ENCODE data around the gene GCDH.

The GCDH gene

DNA sequence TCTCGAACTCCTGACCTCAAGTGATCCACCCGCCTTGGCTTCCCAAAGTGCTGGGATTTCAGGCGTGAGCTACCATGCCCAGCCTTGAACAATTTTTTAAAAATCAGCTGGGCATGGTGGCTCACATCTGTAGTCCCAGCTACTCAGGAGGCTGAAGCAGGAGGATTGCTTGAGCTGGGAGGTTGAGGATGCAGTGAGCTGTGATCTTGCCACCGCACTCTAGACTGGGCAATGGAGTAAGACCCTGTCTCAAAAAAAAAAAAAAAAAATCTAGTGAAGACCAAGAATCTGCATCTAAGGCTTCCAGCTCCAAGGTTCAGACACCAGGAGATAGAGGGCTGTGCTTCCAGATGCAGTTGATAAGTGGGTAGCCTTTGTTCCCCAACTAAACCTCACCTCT, 26.8 kb upstream of the GCDH start:
- TF ChIP-seq, protein P1, sequence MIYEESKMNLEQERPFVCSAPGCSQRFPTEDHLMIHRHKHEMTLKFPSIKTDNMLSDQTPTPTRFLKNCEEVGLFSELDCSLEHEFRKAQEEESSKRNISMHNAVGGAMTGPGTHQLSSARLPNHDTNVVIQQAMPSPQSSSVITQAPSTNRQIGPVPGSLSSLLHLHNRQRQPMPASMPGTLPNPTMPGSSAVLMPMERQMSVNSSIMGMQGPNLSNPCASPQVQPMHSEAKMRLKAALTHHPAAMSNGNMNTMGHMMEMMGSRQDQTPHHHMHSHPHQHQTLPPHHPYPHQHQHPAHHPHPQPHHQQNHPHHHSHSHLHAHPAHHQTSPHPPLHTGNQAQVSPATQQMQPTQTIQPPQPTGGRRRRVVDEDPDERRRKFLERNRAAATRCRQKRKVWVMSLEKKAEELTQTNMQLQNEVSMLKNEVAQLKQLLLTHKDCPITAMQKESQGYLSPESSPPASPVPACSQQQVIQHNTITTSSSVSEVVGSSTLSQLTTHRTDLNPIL (CRISPR knock-in tag; IDR thresholded peaks at IDR 0.05; ENCODE audit: low read depth) = no peak
- TF ChIP-seq ZNF70 (CRISPR knock-in tag; IDR thresholded peaks at IDR 0.05) (no peak), ZC3H10 (CRISPR knock-in tag; IDR thresholded peaks at IDR 0.05) (no peak), RARB (CRISPR knock-in tag; IDR thresholded peaks at IDR 0.05) (no peak), SNAI2 (CRISPR knock-in tag; IDR thresholded peaks at IDR 0.05) (no peak), TCF4 (CRISPR knock-in tag; IDR thresholded peaks at IDR 0.05; ENCODE audit: borderline replicate concordance) (no peak), ZFP30 (CRISPR knock-in tag; IDR thresholded peaks at IDR 0.05) (no peak), CSDC2 (CRISPR knock-in tag; IDR thresholded peaks at IDR 0.05) (no peak), BACH2 (CRISPR knock-in tag; IDR thresholded peaks at IDR 0.05; ENCODE audit: borderline replicate concordance) (no peak), ISL1 (CRISPR knock-in tag; IDR thresholded peaks at IDR 0.05) (no peak), ARNTL (CRISPR knock-in tag; IDR thresholded peaks at IDR 0.05; ENCODE audit: borderline replicate concordance, low read depth) (no peak), OSR1 (CRISPR knock-in tag; IDR thresholded peaks at IDR 0.05) (no peak), PPARA (CRISPR knock-in tag; IDR thresholded peaks at IDR 0.05; ENCODE audit: borderline replicate concordance) (no peak)
- TF ChIP-seq, protein P2, sequence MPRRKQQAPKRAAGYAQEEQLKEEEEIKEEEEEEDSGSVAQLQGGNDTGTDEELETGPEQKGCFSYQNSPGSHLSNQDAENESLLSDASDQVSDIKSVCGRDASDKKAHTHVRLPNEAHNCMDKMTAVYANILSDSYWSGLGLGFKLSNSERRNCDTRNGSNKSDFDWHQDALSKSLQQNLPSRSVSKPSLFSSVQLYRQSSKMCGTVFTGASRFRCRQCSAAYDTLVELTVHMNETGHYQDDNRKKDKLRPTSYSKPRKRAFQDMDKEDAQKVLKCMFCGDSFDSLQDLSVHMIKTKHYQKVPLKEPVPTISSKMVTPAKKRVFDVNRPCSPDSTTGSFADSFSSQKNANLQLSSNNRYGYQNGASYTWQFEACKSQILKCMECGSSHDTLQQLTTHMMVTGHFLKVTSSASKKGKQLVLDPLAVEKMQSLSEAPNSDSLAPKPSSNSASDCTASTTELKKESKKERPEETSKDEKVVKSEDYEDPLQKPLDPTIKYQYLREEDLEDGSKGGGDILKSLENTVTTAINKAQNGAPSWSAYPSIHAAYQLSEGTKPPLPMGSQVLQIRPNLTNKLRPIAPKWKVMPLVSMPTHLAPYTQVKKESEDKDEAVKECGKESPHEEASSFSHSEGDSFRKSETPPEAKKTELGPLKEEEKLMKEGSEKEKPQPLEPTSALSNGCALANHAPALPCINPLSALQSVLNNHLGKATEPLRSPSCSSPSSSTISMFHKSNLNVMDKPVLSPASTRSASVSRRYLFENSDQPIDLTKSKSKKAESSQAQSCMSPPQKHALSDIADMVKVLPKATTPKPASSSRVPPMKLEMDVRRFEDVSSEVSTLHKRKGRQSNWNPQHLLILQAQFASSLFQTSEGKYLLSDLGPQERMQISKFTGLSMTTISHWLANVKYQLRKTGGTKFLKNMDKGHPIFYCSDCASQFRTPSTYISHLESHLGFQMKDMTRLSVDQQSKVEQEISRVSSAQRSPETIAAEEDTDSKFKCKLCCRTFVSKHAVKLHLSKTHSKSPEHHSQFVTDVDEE (CRISPR knock-in tag; IDR thresholded peaks at IDR 0.05) = no peak
- TF ChIP-seq, protein P3, sequence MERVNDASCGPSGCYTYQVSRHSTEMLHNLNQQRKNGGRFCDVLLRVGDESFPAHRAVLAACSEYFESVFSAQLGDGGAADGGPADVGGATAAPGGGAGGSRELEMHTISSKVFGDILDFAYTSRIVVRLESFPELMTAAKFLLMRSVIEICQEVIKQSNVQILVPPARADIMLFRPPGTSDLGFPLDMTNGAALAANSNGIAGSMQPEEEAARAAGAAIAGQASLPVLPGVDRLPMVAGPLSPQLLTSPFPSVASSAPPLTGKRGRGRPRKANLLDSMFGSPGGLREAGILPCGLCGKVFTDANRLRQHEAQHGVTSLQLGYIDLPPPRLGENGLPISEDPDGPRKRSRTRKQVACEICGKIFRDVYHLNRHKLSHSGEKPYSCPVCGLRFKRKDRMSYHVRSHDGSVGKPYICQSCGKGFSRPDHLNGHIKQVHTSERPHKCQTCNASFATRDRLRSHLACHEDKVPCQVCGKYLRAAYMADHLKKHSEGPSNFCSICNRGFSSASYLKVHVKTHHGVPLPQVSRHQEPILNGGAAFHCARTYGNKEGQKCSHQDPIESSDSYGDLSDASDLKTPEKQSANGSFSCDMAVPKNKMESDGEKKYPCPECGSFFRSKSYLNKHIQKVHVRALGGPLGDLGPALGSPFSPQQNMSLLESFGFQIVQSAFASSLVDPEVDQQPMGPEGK (CRISPR knock-in tag; IDR thresholded peaks at IDR 0.05; ENCODE audit: borderline replicate concordance) = no peak
- TF ChIP-seq, protein P4, sequence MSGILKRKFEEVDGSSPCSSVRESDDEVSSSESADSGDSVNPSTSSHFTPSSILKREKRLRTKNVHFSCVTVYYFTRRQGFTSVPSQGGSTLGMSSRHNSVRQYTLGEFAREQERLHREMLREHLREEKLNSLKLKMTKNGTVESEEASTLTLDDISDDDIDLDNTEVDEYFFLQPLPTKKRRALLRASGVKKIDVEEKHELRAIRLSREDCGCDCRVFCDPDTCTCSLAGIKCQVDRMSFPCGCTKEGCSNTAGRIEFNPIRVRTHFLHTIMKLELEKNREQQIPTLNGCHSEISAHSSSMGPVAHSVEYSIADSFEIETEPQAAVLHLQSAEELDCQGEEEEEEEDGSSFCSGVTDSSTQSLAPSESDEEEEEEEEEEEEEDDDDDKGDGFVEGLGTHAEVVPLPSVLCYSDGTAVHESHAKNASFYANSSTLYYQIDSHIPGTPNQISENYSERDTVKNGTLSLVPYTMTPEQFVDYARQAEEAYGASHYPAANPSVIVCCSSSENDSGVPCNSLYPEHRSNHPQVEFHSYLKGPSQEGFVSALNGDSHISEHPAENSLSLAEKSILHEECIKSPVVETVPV (CRISPR knock-in tag; IDR thresholded peaks at IDR 0.05) = no peak
- ATAC-seq = no peak

DNA sequence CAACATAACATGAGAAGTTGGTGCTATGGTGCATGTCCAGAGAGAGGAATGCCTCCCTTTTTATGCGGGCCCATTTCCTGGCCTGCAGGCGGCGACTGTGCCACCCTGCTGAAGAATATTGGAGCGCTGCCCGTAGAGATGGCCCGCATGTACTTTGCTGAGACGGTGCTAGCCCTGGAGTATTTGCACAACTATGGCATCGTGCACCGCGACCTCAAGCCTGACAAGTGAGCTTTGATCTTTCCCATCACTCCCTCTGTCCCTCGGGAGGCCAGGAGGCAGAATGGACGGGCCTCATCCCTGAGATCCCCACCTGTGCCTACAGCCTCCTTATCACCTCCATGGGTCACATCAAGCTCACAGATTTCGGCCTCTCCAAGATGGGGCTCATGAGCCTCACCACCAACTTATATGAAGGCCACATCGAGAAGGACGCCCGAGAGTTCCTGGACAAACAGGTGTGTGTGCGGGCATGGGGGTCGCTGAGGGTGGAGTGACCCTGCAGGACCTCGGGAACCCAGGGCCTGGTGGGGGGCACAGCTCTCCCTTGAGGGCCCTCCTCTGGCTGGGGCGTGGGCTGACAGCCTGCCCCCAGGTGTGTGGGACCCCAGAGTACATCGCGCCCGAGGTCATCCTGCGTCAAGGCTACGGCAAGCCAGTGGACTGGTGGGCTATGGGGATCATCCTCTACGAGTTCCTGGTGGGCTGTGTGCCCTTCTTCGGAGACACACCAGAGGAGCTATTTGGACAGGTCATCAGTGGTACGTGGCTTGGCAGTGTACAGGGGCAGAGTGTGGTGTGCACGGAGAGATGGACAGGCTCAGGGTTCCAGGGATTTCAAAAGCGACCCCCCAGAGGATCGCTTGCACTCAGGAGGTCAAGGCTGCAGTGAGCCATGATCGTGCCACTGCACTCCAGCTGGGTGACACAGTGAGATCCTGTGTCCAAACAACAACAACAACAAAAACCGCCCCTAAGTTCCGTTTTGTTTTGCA, 25.9 kb upstream of the GCDH start:
- ATAC-seq = no peak
- TF ChIP-seq, protein P1 (CRISPR knock-in tag; IDR thresholded peaks at IDR 0.05; ENCODE audit: low read depth) = no peak
- TF ChIP-seq ISL1 (CRISPR knock-in tag; IDR thresholded peaks at IDR 0.05) = no peak
- no peak for TF ChIP-seq PPARA (CRISPR knock-in tag; IDR thresholded peaks at IDR 0.05; ENCODE audit: borderline replicate concordance)

DNA sequence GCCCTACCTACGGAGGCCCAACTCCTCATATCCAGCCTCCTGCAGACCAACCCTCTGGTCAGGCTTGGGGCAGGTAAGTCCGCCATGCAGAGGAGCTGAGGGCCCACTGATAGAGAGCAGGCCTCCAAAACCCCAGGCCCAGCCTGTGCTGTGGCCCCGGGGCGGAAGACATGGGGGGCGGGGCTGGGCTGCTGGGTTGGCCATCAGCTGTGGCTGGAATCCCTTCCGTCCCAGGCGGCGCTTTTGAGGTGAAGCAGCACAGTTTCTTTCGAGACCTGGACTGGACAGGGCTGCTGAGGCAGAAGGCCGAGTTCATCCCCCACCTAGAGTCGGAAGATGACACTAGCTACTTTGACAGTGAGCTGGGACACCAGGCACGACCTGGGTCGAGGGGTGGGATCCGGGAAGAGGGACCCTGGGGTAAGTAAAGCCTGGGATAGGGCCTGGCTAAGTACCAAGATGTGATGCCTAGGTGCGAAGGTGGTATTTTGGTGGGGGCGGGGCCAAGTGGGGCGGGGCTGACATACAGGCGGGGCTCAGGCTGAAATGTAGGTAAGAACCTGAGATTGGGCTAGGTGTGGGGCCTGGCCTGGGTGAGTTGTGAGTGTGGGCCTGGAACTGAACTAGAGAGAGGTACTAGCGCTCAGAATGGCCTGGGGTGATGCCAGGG, 25.1 kb upstream of the GCDH start:
- TF ChIP-seq, protein P2 (CRISPR knock-in tag; IDR thresholded peaks at IDR 0.05) = no peak
- TF ChIP-seq ZFP30 (CRISPR knock-in tag; IDR thresholded peaks at IDR 0.05) = no peak
- no peak for TF ChIP-seq ESRRG (CRISPR knock-in tag; IDR thresholded peaks at IDR 0.05)
- no peak for ATAC-seq
